ENCODE data around the gene IRX4. TPM values are rescaled to one million over a fixed set of nuclear protein-coding genes. Genes with fewer than 3 reads are reported as not detected.

The IRX4 gene
- total and polyA plus RNA-seq, 2 donors = 0.07 TPM; not detected in 1

DNA sequence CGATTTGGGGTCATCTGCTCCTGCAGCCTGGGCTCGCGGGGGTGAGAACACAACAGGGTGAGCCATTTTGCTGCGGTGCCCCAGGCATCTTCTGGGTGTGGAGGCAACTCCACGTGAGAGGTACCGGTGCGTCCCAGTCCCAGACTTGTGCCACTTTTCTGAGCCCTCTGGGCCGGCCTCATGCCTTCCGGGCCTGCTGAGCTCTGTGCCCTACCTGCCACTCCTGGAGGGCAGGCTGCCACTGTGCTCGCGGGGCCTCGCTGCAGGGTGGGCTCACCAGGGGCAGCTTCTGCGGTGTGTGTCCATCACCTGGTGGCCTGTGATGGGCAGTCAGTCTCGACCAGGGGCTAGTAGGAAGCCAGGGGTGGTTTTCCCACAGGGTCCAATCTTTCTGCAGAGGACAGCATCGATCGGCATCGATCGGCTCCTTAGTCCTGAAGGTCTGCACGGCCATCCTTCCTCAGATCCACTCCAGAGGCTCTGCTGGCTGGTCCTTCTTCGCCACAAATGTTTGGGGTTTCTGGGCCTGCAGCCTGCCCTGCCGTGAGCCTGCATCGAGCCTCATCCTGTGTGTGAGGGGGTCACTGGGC is 22.6 kb downstream of the IRX4 start:
- WGBS = 92% methylated on average over 22 of the region's 22 CpGs
- H3K4me3 ChIP-seq (ENCODE audit: low read length in 2 of 2) = no peak overlapping the region
- peaks cover 0 to 35% of the 10 kb centered on the region in 2 donors for H3K27me3 ChIP-seq (ENCODE audit: control insufficient read depth in 2 of 2, insufficient read depth in 1 of 2, low read length in 1 of 2)
- no peak overlapping the region for H3K27ac ChIP-seq (ENCODE audit: low read depth in 1 of 2, low read length in 1 of 2)
- no peaks in the 10 kb centered on the region for H3K36me3 ChIP-seq (ENCODE audit: control insufficient read depth in 2 of 2, insufficient read depth in 2 of 2, low read length in 1 of 2)
- no peaks in the 10 kb centered on the region for H3K4me1 ChIP-seq (ENCODE audit: control insufficient read depth in 2 of 2, insufficient read depth in 2 of 2, low read length in 2 of 2)
- H3K9me3 ChIP-seq (ENCODE audit: control insufficient read depth in 2 of 2, insufficient read depth in 1 of 2, low read length in 1 of 2) = peaks cover 0 to 2% of the 10 kb centered on the region in 2 donors
- DNase-seq (ENCODE audit: low read depth in 6 of 9, low spot score in 9 of 9) = no peak

- 91% methylated on average over 10 of the region's 10 CpGs for WGBS
- no peak overlapping the region for H3K27ac ChIP-seq (ENCODE audit: low read depth in 1 of 2, low read length in 1 of 2)
- no peaks in the 10 kb centered on the region for H3K4me1 ChIP-seq (ENCODE audit: control insufficient read depth in 2 of 2, insufficient read depth in 2 of 2, low read length in 2 of 2)
- DNase-seq (ENCODE audit: low read depth in 6 of 9, low spot score in 9 of 9) = no peak
- no peaks in the 10 kb centered on the region for H3K36me3 ChIP-seq (ENCODE audit: control insufficient read depth in 2 of 2, insufficient read depth in 2 of 2, low read length in 1 of 2)
- H3K4me3 ChIP-seq (ENCODE audit: low read length in 2 of 2) = no peak overlapping the region
- H3K27me3 ChIP-seq (ENCODE audit: control insufficient read depth in 2 of 2, insufficient read depth in 1 of 2, low read length in 1 of 2) = peaks cover 0 to 37% of the 10 kb centered on the region in 2 donors
- H3K9me3 ChIP-seq (ENCODE audit: control insufficient read depth in 2 of 2, insufficient read depth in 1 of 2, low read length in 1 of 2) = peaks cover 0 to 2% of the 10 kb centered on the region in 2 donors
These were observed 23.6 kb downstream of the IRX4 start for GRCh38 chr5:1859099-1859498.

DNA sequence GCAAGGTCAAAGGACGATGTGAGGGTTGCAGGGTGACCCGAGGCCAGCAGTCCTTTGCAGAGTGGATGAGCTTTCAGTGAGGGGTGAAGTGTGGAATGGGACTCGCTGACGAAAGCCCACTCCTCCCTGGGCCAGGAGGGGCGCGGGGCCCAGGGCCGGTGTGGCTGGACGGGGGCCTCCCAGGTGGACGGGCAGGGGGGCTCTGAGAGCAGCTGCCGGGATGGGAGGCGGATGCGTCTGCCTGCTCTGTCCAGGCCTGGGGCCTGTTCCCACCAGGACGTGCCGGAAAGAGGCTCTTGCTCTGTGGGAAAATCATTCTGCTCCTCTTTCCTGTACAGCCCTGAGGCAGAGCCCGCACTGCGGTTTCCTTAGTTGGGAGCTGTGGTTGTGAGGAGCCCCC is 24.3 kb downstream of the IRX4 start:
- WGBS = 95% methylated on average over 16 of the region's 16 CpGs
- peaks cover 0 to 2% of the 10 kb centered on the region in 2 donors for H3K9me3 ChIP-seq (ENCODE audit: control insufficient read depth in 2 of 2, insufficient read depth in 1 of 2, low read length in 1 of 2)

DNA sequence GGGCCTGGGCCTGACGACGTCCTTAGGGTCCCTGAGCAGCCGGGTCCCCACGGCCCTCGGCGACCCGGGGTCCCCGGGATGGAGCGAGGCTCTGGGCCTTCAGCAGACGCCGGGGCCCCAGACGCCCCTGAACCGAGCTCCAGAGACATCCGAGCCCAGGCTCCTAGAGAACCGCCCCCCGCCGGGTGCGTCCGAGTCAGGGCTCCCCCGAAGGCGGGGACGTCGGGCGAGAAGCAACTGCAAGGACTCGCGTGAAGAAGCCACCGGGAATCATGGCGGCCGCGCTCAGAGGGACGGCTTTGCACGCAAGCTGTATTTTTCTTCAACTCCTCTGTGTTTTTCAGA is 25.5 kb downstream of the IRX4 start:
- DNase-seq (ENCODE audit: low read depth in 6 of 9, low spot score in 9 of 9) = no peak
- Histone ChIP-seq H3K4me3 (ENCODE audit: low read length in 2 of 2) (no peak overlapping the region), H3K4me1 (ENCODE audit: control insufficient read depth in 2 of 2, insufficient read depth in 2 of 2, low read length in 2 of 2) (no peaks in the 10 kb centered on the region), H3K9me3 (ENCODE audit: control insufficient read depth in 2 of 2, insufficient read depth in 1 of 2, low read length in 1 of 2) (peaks cover 0 to 2% of the 10 kb centered on the region in 2 donors), H3K27me3 (ENCODE audit: control insufficient read depth in 2 of 2, insufficient read depth in 1 of 2, low read length in 1 of 2) (peaks cover 4 to 43% of the 10 kb centered on the region in 2 donors), H3K27ac (ENCODE audit: low read depth in 1 of 2, low read length in 1 of 2) (no peak overlapping the region), H3K36me3 (ENCODE audit: control insufficient read depth in 2 of 2, insufficient read depth in 2 of 2, low read length in 1 of 2) (no peaks in the 10 kb centered on the region)
- WGBS = 94% methylated on average over 32 of the region's 32 CpGs

More for the DNA sequence above, 24.3 kb downstream of the IRX4 start:
- DNase-seq (ENCODE audit: low read depth in 6 of 9, low spot score in 9 of 9) = no peak
- no peaks in the 10 kb centered on the region for H3K36me3 ChIP-seq (ENCODE audit: control insufficient read depth in 2 of 2, insufficient read depth in 2 of 2, low read length in 1 of 2)
- no peak overlapping the region for H3K4me3 ChIP-seq (ENCODE audit: low read length in 2 of 2)
- no peak overlapping the region for H3K27ac ChIP-seq (ENCODE audit: low read depth in 1 of 2, low read length in 1 of 2)
- H3K27me3 ChIP-seq (ENCODE audit: control insufficient read depth in 2 of 2, insufficient read depth in 1 of 2, low read length in 1 of 2) = peaks cover 0 to 42% of the 10 kb centered on the region in 2 donors
- no peaks in the 10 kb centered on the region for H3K4me1 ChIP-seq (ENCODE audit: control insufficient read depth in 2 of 2, insufficient read depth in 2 of 2, low read length in 2 of 2)

- Histone ChIP-seq H3K4me3 (ENCODE audit: low read length in 2 of 2) (no peak overlapping the region), H3K9me3 (ENCODE audit: control insufficient read depth in 2 of 2, insufficient read depth in 1 of 2, low read length in 1 of 2) (peaks cover 0 to 2% of the 10 kb centered on the region in 2 donors), H3K27ac (ENCODE audit: low read depth in 1 of 2, low read length in 1 of 2) (no peak overlapping the region), H3K27me3 (ENCODE audit: control insufficient read depth in 2 of 2, insufficient read depth in 1 of 2, low read length in 1 of 2) (peaks cover 9 to 48% of the 10 kb centered on the region in 2 donors), H3K36me3 (ENCODE audit: control insufficient read depth in 2 of 2, insufficient read depth in 2 of 2, low read length in 1 of 2) (no peaks in the 10 kb centered on the region), H3K4me1 (ENCODE audit: control insufficient read depth in 2 of 2, insufficient read depth in 2 of 2, low read length in 2 of 2) (no peaks in the 10 kb centered on the region)
- DNase-seq (ENCODE audit: low read depth in 6 of 9, low spot score in 9 of 9) = no peak
- WGBS = 92% methylated on average over 49 of the region's 49 CpGs
These were observed 26.0 kb downstream of the IRX4 start for GRCh38 chr5:1856596-1857255.

DNA sequence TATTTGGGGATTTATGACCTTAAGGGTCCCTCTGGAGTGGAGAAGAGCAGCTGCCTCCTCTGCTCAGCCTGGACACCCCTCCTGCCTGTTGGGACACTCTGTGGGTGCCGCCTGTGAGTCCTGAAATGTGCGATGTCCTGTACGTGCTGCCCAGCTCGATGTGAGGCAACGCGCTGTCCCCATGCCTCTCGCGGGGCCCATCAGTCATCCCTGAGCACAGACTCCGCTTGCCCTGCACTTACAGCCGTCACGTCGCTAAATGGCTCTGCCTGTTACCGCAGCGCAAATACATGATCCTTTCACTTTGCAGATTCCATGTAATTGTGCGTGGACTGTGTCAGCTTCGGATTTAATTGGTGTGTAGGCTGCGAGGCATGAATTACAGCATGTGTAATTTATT is 27.1 kb downstream of the IRX4 start:
- Histone ChIP-seq H3K36me3 (ENCODE audit: control insufficient read depth in 2 of 2, insufficient read depth in 2 of 2, low read length in 1 of 2) (no peaks in the 10 kb centered on the region), H3K9me3 (ENCODE audit: control insufficient read depth in 2 of 2, insufficient read depth in 1 of 2, low read length in 1 of 2) (peaks cover 0 to 2% of the 10 kb centered on the region in 2 donors), H3K4me3 (ENCODE audit: low read length in 2 of 2) (no peak overlapping the region), H3K27me3 (ENCODE audit: control insufficient read depth in 2 of 2, insufficient read depth in 1 of 2, low read length in 1 of 2) (peaks cover 18 to 59% of the 10 kb centered on the region in 2 donors), H3K4me1 (ENCODE audit: control insufficient read depth in 2 of 2, insufficient read depth in 2 of 2, low read length in 2 of 2) (no peaks in the 10 kb centered on the region), H3K27ac (ENCODE audit: low read depth in 1 of 2, low read length in 1 of 2) (no peak overlapping the region)
- 86% methylated on average over 17 of the region's 17 CpGs for WGBS
- DNase-seq (ENCODE audit: low read depth in 6 of 9, low spot score in 9 of 9) = no peak

- peaks cover 21 to 64% of the 10 kb centered on the region in 2 donors for H3K27me3 ChIP-seq (ENCODE audit: control insufficient read depth in 2 of 2, insufficient read depth in 1 of 2, low read length in 1 of 2)
- no peak overlapping the region for H3K27ac ChIP-seq (ENCODE audit: low read depth in 1 of 2, low read length in 1 of 2)
- no peak overlapping the region for H3K4me3 ChIP-seq (ENCODE audit: low read length in 2 of 2)
- no peaks in the 10 kb centered on the region for H3K4me1 ChIP-seq (ENCODE audit: control insufficient read depth in 2 of 2, insufficient read depth in 2 of 2, low read length in 2 of 2)
- DNase-seq (ENCODE audit: low read depth in 6 of 9, low spot score in 9 of 9) = no peak
- WGBS = 60% methylated on average over 3 of the region's 3 CpGs
- no peaks in the 10 kb centered on the region for H3K36me3 ChIP-seq (ENCODE audit: control insufficient read depth in 2 of 2, insufficient read depth in 2 of 2, low read length in 1 of 2)
- peaks cover 0 to 2% of the 10 kb centered on the region in 2 donors for H3K9me3 ChIP-seq (ENCODE audit: control insufficient read depth in 2 of 2, insufficient read depth in 1 of 2, low read length in 1 of 2)
These were observed 27.6 kb downstream of the IRX4 start for GRCh38 chr5:1855075-1855474.

DNA sequence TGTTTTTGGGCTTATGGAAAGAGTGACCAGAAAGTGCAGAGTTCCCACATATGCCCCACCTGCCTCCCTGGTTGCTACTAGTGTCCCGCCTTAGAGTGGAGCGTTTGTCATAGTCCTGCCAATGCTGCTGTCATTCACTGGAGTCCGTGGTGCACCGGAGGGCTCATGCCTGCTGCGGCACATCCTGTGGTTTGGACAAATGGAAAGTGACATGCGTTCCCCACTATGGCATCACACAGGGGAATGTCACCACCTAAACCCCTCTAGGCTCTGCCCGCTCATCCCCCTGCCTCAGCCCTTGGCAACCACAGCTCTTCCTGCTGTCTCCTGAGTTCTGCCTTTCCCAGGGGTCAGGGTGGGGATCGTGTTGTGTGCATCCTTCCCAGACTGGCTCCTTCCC is 29.2 kb downstream of the IRX4 start:
- Histone ChIP-seq H3K27me3 (ENCODE audit: control insufficient read depth in 2 of 2, insufficient read depth in 1 of 2, low read length in 1 of 2) (peaks cover 28 to 80% of the 10 kb centered on the region in 2 donors), H3K27ac (ENCODE audit: low read depth in 1 of 2, low read length in 1 of 2) (no peak overlapping the region), H3K4me1 (ENCODE audit: control insufficient read depth in 2 of 2, insufficient read depth in 2 of 2, low read length in 2 of 2) (no peaks in the 10 kb centered on the region), H3K36me3 (ENCODE audit: control insufficient read depth in 2 of 2, insufficient read depth in 2 of 2, low read length in 1 of 2) (no peaks in the 10 kb centered on the region), H3K4me3 (ENCODE audit: low read length in 2 of 2) (no peak overlapping the region), H3K9me3 (ENCODE audit: control insufficient read depth in 2 of 2, insufficient read depth in 1 of 2, low read length in 1 of 2) (peaks cover 0 to 2% of the 10 kb centered on the region in 2 donors)
- 78% methylated on average over 8 of the region's 8 CpGs for WGBS
- no peak for DNase-seq (ENCODE audit: low read depth in 6 of 9, low spot score in 9 of 9)

DNA sequence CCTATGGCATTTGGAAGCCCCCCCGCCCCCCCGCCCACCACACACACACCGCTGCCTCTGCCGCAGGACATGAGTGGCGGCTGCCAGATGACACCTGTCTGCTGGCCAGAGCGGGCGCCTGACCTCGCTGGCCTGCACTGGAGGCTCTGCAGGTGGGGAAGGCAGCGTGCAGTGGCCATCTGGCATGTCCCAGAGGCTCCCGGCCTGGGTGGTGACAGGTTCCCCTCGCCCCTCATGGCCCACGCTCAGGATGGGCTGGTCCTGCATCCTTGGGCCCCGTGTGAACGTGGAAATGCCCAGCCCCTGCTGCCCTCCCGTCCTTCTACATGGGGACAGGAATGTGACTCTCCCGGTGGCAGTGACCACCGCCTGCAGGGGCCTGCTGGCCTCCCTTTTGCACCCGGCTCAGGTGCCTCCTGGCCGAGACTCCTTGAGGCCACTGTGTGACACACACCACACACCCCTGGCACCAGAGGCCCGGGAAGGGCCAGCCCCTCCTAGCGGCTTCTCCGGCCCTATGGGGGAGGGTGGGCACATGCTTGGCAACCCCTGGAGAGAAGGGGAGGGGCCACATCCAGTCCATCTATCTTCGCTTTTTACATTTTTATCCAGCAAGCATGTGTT is 30.3 kb downstream of the IRX4 start:
- no peaks in the 10 kb centered on the region for H3K4me1 ChIP-seq (ENCODE audit: control insufficient read depth in 2 of 2, insufficient read depth in 2 of 2, low read length in 2 of 2)
- peaks cover 0 to 2% of the 10 kb centered on the region in 2 donors for H3K9me3 ChIP-seq (ENCODE audit: control insufficient read depth in 2 of 2, insufficient read depth in 1 of 2, low read length in 1 of 2)
- peaks cover 28 to 82% of the 10 kb centered on the region in 2 donors for H3K27me3 ChIP-seq (ENCODE audit: control insufficient read depth in 2 of 2, insufficient read depth in 1 of 2, low read length in 1 of 2)
- no peak overlapping the region for H3K4me3 ChIP-seq (ENCODE audit: low read length in 2 of 2)
- H3K27ac ChIP-seq (ENCODE audit: low read depth in 1 of 2, low read length in 1 of 2) = no peak overlapping the region
- H3K36me3 ChIP-seq (ENCODE audit: control insufficient read depth in 2 of 2, insufficient read depth in 2 of 2, low read length in 1 of 2) = no peaks in the 10 kb centered on the region
- DNase-seq (ENCODE audit: low read depth in 6 of 9, low spot score in 9 of 9) = no peak
- WGBS = 71% methylated on average over 23 of the region's 23 CpGs
